GM21528 (cell line): ENCODE results near the gene AQP7.
"Not testable (repeated sequence)": the region's sequence is repeated elsewhere in the genome, so short reads cannot be mapped to it uniquely, and the experiment has no call there.

Experiments used
- ATAC-seq: cut with Tn5 transposase; IDR thresholded peaks from one replicate; pipeline ENCODE4 v1.9.1; 2021; ENCODE audit warnings: mild to moderate bottlenecking, moderate library complexity; ENCODE audit not compliant: unreplicated experiment, low FRiP score

AQP7 gene

DNA sequence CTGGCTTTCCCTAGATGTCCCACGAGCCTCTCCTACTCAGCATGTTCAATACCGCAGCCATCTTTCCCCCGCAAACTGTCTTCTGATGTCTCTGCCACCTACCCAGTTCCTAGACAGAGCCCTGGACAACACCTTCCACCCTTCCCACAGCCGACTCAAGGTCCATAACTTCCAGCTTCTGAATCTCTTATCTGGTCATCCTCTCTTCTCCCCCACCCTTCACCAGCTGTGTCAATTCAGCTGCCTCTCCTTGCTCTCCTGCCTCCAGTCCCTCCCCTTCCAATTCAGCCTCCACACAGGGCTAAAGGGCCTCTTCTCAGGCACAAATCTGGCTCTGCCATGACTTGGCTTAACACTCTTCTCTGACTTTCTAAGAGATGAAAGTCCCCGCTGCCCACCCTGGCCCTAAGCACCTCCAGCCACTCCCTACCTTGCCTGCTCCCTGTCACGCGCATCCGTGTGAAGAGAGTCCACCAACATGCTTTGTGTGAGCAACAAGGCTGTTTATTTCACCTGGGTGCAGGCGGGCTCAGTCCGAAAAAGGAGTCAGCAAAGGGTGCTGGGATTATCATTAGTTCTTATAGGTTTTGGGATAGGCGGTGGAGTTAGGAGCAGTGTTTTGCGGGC is 25.2 kb downstream of the AQP7 start:
- ATAC-seq, result no peak

GRCh38 chr9:33375841-33376321 is 26.5 kb downstream of the AQP7 start:
- ATAC-seq, result no peak

GRCh38 chr9:33375238-33375840 is 27.0 kb downstream of the AQP7 start:
- no peak for ATAC-seq

- ATAC-seq, result peak; percentile 50
Observed at GRCh38 chr9:33374634-33375237, 27.6 kb downstream of the AQP7 start.

DNA sequence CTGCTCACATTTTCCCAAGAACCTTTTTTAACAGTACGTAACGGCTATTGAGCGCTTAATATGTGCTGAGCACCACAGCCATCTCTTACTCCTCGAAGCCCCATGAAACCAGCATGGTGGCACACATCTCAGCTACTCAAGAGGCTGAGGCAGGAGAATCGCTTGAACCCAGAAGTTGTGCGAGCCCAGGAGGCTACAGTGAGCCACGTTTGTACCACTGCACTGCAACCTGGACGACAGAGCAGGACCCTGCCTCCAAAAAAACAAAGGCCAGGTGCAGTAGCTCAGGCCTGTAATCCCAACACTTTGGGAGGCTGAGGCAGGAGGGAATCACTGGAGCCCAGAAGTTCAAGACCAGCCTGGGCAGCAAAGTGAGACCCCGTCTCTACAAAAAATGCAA is 28.2 kb downstream of the AQP7 start:
- no peak for ATAC-seq

- ATAC-seq, result no peak
Observed at GRCh38 chr9:33372900-33373299, 29.5 kb downstream of the AQP7 start.

DNA sequence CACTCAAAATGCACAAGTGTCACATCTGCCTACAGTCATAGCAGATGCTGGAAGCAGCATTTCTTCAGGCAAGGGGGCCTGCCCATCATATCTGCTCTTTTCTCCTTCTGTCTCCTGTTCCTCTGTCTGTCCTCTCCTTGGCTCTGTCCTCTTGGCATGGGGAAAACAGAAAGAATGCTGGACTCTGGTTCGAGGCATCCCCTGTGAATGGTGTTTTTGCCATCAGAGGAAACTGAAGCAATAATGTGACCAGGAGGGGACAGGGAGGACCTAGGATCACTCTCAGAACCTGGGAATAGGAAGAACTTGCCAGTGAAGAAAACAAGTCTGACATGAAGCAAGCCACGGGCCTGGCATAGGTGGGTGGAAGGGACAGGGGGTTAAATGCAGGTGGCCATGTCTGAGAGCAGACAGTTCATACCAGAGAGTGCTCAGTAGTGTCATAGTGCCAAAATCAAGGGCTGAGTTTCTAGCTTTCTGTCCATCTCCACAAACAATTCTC is 35.3 kb downstream of the AQP7 start:
- ATAC-seq, result no peak

DNA sequence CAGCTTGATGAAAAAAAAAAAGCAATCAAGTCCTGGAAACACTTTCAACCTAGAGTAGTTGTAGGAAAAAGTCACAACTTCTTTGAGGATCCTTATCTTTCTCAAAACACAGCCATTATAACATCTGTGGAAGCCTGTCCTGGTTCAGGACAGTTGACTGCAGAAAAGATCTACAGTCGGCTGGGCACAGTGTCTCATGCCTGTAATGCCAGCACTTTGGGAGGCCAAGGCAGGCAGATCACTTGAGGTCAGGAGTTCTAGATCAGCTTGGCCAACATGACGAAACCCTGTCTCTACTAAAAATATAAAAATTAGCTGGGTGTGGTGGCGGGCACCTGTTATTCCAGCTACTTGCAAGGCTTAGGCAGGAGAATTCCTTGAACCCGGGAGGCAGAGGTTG is 37.6 kb downstream of the AQP7 start:
- ATAC-seq, result not testable (repeated sequence)

DNA sequence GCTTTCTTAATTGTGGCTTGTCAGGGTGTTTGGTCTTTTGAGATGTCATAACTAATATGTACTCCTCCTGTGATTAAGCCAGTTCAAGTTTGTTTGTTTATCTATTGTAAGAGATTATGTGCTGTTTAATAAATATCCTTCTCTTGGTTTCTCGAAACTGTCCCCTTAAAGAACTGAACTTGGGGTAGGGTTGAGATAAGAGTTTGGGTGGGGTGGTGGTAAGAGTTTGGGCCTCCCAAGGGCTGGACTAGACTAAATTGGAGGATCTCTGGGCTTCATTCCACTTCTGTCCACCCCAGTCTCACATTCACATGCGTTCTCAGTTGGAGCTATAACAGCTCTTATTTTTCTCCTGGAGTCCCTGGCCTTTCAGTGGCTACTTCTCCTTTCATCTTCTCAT is 38.2 kb downstream of the AQP7 start:
- ATAC-seq, result no peak

- not testable (repeated sequence) for ATAC-seq
Observed at GRCh38 chr9:33358641-33359040, 43.7 kb downstream of the AQP7 start.

DNA sequence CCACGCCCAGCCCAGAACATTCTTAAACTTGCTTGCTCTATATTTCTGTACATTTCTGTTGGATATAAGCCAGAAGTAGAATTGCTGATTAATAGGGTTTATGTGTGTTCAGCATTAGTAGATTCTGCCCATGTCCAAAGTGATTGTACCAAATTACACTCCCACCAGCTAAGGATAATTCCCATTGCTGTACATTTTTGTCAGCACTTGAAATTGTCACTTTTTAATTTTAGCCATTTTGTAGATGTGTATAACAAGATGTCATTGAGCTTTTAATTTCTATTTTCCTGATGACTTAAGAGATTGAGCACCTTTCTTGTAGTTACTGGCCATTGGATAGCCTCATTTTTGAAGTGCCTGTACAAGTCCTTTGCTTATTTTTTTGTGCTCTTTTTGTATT is 46.4 kb downstream of the AQP7 start:
- no peak for ATAC-seq

GRCh38 chr9:33354651-33355211 is 47.6 kb downstream of the AQP7 start:
- no peak for ATAC-seq

DNA sequence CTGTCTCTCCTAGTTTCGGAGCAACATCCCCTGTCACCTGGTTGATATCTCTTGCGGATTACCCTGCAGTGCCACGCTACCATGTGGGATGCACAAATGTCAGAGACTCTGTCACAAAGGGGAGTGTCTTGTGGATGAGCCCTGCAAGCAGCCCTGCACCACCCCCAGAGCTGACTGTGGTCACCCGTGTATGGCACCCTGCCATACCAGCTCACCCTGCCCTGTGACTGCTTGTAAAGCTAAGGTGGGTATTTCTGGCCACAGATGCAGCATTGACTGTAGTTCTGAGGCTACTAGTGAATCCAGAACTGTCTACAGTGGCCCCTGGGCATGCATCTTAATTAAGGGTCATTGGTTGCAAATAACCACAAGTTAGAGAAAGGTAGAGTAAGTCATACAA is 50.8 kb downstream of the AQP7 start:
- ATAC-seq, result no peak

- no peak for ATAC-seq
Observed at GRCh38 chr9:33350310-33350709, 52.1 kb downstream of the AQP7 start.

DNA sequence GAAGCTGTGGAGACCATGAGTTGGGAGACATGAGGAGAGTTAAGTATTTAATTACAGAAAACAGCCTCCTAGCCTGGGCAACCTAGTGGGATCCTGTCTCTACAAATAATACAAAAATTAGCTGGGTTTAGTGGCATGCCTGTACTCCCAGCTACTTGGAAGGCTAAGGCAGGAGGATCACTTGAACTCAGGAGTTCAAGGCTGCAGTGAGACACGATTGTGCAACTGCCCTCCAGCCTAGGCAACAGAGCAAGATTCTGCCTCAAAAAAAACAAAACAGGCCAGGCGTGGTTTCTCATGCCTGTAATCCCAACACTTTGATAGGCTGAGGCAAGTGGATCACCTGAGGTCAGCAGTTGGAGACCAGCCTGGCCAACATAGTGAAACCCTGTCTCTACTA is 52.6 kb downstream of the AQP7 start:
- ATAC-seq, result no peak

- no peak for ATAC-seq
Observed at GRCh38 chr9:33348998-33349397, 53.4 kb downstream of the AQP7 start.

- no peak for ATAC-seq
Observed at GRCh38 chr9:33346564-33346963, 55.8 kb downstream of the AQP7 start.

DNA sequence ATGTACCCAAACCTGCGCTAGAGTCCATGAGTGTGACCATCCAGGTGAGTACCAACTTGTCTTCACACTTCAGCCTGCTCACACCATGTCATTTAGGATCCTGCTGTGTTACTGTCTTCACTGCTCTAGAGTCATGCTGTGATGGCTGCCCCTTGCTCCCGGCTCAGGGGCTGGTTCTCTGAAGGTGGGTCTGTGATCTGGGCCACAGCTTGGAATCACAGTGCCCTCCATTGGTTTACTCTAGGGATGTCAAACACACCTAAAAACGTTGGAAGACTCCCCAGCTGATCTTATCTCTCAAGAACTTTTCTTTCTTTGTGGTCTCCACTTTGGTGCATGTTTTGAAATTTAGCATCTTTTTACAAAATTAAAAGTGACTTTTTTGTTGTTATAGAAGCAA is 58.2 kb downstream of the AQP7 start:
- ATAC-seq, result no peak

DNA sequence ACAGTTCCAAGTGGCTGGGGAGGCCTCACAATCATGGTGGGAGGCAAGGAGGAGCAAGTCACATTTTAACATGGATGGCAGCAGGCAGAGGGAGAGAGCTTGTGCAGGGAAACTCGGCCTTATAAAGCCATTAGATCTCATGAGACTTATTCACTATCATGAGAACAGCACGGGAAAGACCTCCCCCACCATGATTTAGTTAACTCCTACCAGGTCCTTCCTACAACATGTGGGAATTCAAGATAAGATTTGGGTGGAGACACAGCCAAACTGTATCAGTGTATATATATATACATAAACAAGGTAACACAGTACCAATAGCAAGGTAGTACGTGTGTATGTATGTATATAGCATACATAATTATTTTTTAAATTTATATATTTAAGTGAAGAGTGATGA is 61.2 kb downstream of the AQP7 start:
- ATAC-seq, result no peak

DNA sequence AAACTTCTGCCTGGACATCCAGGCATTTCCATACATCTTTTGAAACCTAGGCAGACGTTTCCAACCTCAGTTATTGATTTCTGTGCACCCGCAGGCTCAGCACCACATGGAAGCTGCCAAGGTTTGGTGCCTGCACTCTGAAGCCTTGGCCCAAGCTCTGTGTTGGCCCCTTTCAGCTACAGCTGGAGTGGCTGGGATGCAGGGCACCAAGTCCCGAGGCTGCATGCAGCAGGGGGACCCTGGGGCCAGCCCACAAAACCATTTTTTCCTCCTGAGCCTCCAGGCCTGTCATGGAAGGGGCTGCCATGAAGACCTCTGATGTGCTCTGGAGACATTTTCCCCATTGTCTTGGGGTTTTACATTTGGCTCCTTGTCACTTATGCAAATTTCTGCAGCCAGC is 62.2 kb downstream of the AQP7 start:
- ATAC-seq, result no peak
